Left kidney (tissue), 2 donors: Measurements from ENCODE around the gene CLDN5. TPM values are rescaled to one million over a fixed set of nuclear protein-coding genes. Genes with fewer than 3 reads are reported as not detected.
"Not testable (repeated sequence)": the region's sequence is repeated elsewhere in the genome, so short reads cannot be mapped to it uniquely, and the experiment has no call there.

Source experiments
- DNase-seq: peaks from one replicate; pipeline ENCODE4 v3.0.0-alpha.2; 2013
- polyA plus RNA-seq: library from polyadenylated mRNA; unstranded; fragments of 120-200 nt; gene quantifications from one replicate; pipeline ENCODE4 v1.2.1, GENCODE V29; 2013; ENCODE audit not compliant: insufficient read length

CLDN5 gene
- polyA plus RNA-seq, 1 donor, result 17.5 TPM

DNA sequence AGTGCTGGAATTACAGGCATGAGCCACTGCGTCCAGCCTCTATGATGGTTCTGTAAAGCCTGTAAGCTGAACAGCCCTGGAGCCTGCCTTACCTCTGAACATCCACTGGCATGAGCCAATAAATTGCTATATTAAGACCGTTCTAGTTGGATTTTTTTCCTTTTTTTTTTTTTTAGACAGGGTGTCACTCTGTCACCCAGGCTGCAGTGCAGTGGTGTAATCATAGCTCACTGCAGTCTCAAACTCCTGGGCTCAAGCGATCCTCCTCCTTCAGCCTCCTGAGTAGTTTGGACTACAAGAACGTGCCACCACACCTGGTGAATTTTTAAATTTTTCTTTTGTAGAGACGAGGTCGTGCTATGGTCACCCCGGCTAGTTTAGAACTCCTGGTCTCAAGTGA is 26.2 kb upstream of the CLDN5 start:
- no peak for DNase-seq

DNA sequence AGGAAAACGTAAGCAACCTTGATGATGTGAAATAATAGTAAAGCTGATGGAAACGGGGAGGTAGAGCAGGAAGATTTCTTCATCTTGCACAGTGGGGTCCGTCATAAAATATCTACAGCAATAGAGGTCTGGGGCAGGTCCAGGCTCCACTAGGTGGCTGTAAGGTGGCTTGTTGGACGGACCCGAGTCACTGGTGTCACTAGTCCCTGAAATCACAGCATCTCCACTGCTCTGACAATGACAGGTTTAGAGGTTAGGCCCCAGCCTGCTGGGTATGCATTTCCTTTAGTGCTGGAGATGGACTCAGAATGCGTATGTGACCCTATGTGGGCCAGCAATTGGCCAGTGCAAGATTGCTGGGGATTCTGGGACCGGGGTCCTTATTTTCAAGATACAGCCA is 25.2 kb upstream of the CLDN5 start:
- no peak for DNase-seq

DNA sequence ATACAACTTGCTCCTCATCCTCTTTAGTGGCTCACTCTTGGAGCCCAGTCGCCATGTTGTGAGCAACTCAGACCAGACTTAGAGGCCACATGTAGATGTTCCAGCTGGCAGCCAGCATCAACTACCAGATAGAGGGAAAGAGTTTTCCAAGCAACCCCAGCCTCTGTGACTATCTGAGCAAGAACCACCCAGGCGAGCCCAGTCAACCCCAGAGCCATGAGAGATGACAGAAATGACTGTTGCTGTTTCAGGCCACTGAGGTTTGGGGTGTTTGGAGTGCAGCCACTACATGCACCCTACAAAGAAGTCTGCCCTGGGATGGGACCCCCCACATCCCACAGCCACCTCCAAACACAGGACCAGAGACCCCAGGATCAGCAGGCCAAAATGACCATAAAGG is 24.8 kb upstream of the CLDN5 start:
- no peak for DNase-seq

DNA sequence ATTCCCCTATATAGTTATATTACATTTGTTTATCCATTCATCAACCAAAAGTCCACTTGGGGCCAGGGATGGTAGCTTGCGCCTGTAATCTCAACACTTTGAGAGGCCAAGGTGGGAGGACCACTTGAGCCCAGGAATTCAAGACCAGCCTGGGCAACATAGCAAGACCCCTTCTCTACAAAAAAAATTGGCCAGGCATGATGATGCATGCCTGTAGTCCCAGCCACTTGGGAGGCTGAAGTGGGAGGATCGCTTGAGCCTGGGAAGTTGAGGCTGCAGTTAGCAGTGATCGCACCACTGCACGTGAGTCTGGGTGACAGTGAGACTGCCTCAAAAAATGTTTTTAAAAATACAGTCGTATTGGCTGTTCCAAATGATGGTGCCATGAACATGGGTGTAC is 24.2 kb upstream of the CLDN5 start:
- not testable (repeated sequence) for DNase-seq

DNA sequence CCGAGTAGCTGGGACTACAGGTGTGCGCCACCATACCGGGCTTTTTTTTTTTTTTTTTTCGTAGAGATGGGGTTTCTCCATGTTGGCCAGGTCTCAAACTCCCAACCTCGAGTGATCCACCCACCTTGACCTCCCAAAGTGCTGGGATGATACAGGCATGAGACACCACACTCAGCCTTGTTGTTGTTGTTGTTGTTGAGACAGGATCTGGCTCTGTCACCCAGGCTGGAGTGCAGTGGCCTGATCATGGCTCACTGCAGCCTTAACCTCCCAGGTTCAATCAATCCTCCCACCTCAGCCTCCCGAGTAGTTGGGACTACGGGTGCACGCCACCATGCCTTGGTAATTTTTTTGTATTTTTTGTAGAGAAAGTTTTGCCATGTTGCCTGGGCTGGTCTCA is 23.4 kb upstream of the CLDN5 start:
- no peak for DNase-seq

DNA sequence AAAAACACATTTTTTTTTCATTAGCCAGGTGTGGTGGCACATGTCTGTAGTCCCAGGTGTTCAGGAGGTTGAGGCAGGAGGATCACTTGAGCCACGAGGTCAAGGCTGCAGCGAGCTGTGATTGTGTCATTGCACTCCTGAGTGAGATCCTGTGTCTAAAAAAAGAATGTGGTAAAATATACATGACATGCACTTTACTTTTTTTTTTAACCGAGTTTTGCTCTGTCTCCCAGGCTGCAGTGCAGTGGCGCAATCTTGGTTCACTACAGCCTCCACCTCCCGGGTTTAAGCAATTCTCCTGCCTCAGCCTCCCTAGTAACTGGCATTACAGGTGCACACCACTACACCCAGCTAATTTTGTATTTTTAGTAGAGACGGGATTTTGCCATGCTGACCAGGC is 22.5 kb upstream of the CLDN5 start:
- no peak for DNase-seq

DNA sequence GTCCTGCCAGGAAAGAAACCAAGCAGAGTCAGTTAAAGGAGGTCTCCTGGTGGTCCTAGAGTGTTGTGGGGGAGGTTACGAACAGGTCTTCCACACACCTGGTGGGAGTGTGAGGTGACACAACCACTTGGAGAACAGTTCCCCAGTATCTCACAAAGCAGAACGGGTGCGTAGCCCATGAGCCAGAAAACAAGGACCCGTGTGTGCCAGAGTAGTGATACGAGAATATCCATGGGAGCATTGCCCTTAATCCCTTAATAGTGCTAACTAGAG is 21.7 kb upstream of the CLDN5 start:
- DNase-seq, result no peak

DNA sequence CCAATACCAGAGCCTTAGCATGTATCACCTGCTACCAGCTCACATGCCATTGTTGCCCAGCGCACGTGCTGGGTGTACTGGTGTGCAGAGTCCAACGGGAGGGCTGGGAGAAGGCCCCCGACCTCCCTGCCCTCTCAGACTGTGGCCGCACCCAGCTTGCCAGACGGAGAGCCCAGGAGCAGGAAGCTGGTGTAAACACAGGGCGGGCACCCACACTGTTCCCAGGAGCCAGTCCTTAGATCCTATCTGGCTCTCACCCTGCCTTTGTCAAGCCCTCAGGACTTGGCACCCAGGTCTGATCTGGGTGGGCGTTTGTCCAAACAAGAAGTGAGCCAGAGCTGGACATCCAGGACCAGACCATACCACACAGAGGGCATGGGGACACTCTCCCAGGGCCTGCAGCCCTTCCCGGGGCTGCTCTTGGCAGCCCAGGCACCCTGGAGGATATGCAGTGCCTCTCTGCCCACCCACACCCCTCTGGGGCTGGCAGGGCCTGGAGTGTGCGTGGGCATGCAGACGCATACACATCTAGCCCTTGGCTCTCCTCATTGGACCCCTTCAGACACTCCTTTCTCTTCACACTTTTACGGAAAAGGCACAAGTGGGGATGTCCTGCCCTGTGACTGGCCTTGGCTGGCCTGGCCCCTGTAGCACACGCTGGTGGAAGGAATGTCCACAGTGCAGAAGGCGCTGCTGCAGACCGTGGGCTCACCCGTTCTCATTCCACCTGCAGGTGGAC is 19.9 kb upstream of the CLDN5 start:
- no peak for DNase-seq

DNA sequence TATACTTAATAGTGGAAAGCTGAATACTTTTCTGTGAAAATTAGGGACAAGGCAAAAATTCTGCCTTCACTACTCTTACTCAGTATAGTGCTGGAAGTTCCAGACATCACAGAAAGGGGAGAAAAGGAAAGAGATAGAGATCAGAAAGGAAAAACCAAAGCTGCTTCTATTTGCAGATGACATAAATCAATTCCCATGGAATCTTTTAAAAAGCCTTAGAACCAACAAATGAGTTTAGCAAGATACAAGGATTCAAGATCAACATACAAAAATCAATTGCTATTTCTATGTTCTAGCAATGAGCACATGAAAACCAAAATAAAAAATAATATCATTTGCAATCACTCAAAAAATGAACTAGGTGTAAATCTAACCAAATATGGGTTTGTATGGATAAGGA is 16.2 kb upstream of the CLDN5 start:
- DNase-seq, result no peak

DNA sequence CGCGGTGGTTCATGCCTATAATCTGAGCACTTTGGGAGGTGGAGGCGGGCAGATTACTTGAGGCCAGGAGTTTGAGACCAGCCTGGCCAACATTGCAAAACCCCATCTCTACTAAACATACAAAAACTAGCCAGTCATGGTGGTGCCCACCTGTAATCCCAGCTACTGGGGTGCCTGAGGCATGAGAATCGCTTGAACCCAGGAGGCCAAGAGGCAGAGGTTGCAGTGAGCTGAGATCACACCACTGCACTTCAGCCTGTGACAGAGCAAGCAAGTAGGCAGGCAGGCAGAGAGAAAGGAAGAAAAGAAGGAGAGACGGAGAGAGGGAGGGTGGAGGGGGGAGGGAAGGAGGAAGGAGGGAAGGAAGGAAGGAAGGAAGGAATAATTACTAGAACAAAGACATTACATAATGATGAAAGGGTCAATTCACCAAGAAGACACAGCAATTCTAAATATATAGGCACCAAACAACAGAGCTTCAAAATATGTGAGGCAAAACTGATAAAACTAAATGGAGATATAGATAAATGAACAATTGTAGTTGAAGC is 13.8 kb upstream of the CLDN5 start:
- no peak for DNase-seq

DNA sequence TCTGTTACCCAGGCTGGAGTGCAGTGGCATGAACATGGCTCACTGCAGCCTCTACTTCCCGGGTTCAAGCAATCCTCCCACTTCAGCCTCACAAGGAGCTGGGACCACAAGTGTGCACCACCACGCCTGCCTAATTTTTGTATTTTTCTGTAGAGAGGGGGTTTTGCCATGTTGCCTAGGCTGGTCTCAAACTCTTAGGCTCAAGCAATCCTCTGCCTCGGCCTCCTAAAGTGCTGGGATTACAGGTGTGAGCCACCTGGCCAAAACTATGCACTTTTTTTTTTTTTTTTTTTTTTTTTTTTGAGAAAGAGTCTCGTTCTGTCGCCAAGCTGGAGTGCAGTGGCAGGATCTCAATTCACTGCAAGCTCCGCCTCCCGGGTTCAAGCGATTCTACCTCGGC is 12.4 kb upstream of the CLDN5 start:
- DNase-seq, result no peak

DNA sequence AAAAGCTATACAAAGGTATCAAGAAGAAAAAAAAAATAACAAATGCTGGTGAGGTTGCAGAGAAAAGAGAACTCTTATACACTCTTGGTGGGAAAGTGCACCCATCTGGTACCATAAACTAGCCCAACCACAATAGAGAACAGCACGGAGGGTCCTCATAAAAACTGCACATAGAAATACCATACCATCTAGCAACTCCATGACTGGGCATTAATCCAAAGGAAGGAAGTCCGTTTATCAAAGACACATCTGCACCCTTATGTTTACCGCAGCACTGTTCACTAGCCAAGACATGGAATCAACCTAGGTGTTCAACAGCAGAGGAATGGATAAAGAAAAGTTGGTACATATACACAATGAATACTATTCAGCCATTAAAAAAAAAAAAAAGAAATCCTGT is 10.8 kb upstream of the CLDN5 start:
- no peak for DNase-seq

DNA sequence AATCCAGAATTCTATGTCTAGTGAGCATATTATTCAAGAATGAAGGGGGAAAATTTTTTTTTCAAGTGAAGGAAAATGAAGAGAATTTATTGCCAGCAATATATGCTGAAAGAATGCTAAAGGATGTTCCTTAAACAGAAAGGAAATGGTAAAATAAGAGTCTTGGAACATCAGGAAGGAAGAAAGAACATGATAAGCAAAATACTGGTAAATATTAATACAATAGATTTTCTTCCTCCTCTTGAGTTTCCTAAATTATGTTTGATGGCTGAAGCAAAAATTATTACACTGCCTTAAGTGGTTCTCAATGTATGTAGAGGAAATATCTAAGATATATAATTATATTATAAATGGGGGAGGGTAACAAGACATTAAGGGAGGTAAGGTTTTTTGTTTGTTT is 9.6 kb upstream of the CLDN5 start:
- DNase-seq, result no peak

DNA sequence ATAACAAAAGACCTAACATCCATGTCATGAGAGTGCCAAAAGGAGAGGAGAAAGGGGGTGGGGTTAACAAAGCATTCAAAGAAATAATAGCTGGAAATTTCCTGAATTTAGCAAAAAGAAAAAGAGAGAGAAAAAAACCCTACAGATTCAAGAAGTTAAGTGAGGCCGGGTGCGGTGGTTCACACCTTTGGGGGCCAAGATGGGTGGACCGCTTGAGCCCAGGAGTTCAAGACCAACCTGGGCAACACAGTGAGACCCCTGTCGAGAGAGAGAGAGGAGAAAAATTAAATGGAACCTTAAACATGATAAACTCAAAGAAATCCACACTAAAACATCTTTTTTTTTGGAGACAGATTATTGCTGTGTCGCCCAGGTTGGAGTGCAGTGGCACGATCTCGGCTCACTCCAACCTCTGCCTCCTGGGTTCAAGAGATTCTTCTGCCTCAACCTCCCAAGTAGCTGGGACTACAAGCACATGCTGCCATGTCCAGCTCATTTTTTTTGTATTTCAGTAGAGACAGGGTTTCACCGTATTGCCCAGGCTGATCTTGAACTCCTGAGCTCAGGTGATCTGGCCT is 8.9 kb upstream of the CLDN5 start:
- DNase-seq, result no peak

DNA sequence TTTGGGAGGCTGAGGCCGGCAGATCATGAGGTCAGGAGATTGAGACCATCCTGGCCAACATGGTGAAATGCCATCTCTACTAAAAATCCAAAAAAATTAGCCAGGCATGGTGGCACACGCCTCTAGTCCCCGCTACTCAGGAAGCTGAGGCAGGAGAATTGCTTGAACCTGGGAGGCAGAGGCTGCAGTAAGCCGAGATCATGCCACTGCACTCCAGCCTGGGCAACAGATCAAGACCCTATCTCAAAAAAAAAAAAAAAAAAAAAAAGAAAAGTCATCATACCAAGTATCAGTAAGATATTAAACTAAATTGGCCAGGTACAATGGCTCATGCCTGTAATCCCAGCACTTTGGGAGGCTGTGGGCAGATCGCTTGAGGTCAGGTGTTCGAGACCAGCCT is 7.1 kb upstream of the CLDN5 start:
- not testable (repeated sequence) for DNase-seq

DNA sequence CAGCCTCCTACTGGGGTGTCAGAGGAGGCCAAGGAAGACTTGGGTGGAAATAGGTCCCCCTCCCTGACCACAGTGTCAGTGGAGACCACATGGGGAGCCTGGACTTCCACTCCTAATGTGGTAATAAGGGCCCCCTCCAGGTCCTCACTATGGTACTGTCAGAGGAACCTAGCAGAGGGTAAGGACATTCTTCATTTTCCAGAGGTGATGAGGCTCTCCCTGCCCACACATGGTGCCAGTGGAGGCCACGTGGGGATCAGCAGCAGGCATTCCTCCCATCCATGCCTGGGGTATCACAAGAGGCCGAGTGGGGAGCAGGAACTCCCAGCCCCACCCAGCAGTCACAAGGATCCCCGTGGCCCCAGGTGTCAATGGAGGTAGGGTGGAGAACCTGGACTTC is 6.5 kb upstream of the CLDN5 start:
- DNase-seq, result no peak

DNA sequence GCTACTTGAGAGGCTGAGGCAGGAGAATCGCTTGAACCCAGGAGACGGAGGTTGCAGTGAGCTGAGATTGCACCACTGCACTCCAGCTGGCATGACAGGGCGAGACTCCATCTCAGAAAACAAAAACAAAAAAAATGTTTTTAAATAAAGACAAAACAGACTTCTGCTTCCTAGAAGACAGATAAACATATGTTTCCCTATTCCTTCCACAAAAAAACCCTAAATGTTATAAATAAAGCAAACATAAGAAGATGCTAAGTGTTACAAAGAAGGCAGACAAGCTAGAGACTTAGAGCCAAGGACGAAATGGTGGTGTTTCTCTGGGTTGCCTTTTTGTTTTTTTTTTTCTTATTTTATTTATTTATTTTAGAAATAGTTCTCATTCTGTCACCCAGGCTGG is 5.6 kb upstream of the CLDN5 start:
- DNase-seq, result no peak

DNA sequence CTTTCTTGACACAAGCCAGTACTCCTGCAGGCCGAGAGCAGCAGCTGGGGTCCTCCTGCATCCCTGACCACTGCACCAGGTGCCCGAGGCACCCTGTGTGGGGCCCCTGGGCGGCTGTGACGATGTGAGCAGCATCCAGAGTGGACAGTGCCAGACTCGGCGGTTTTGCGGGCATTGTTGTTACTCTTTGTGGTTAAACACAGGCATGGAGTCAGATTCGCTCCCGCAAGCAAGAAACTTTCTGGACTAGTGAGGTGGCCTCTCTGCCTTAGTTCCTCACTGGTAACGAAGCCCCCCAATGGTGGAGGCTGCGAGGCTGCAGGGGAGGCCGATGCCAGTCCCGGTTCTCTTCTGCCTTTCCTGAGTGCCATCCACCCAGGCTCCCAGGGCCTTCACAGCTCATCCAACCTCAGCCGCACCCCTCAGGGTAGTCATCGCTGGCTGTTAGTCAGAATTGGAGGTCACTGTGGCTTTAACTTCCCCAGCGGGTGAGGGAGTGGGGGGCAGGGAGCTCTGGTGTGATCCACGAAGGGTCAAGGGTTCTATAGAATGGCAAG is 3.7 kb upstream of the CLDN5 start:
- DNase-seq, result no peak

DNA sequence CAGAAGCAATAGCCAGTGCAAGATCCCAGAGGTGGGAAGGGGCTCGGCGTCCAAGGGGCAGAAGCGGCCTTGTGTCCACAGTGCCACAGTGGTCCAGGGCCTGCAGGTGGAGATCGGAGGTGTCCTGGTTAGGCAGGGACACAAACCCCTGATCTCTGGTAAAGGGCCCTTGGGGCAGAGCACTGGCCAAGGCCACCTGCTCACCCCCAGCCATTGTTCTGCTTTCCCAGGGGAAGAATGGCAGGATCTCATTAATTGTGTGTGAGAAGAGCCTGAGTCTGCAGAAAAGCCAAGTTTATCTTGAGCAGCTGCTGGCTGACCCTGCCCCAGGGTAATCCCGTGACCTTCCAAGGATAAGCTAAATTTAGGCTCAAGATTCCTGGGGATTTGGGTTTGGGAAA is 3.1 kb upstream of the CLDN5 start:
- no peak for DNase-seq

DNA sequence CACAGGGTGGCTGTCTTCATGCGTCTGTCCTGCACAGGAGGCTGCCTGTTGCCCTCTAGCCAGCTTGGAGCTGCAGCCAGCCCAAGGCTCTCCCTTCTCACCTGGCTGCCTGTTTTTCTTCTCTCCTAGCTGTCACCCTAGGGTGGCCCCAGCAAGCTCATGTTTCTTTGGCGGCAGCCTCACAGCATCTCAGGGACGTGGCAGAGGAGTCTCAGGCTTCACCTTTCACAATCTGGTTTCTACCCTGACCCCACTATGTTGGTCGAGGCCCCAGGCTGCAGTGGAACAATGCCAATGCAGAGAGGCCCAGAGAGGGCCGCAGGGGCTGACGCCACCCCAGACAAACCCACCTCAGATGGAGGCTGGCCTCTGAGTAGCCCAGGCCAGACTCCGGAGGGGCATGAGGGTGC is 2.5 kb upstream of the CLDN5 start:
- DNase-seq, result no peak

DNA sequence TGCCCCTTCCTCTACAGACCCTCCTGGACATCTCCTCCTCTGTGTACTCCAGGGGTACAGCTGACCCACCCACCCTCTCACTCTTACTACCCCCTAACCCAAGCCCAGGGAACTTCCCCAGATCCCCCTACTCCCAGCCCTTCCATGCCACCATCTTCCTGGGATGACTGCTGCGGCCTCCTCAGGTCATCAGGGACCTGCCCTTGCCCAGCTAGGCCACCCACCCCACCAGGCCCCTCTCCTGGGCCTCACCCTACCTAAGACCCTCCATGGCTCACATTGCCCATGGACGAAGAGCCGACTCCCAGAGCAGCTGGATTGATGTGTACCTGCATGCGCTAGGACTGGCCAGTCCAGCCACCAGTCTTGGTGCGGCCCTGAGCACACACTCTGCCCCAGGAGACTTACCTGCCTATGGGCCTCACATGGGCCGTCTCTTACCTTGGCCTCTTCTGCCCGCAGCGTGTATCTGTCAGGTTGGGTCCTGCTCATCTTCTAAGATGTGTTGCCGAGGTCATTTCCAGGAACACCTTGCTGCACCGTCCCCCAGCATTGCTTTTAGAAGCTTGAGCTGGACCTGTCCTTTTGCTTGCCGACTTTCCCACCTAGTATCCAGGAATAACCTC is 2.0 kb upstream of the CLDN5 start:
- DNase-seq, result no peak

DNA sequence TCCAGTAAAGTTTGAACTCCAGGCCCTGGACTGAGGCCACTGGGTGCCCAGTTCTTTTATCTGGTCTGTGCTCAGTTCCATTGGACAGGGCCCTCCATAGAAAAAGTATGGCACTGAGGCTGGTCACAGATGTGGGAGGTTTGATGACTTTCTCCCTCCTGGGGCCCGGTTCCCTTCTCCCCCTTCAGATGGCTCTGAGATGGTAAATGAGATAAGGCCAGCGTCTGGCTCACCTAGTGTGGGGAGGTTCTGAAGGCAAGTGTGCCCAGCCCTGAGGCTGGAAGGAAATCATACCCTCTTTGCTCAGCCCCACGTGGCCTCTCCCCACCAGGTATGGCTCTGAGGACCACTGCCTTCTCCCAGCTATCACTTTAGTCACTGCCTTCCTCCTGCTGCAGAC is 1.5 kb upstream of the CLDN5 start:
- no peak for DNase-seq

DNA sequence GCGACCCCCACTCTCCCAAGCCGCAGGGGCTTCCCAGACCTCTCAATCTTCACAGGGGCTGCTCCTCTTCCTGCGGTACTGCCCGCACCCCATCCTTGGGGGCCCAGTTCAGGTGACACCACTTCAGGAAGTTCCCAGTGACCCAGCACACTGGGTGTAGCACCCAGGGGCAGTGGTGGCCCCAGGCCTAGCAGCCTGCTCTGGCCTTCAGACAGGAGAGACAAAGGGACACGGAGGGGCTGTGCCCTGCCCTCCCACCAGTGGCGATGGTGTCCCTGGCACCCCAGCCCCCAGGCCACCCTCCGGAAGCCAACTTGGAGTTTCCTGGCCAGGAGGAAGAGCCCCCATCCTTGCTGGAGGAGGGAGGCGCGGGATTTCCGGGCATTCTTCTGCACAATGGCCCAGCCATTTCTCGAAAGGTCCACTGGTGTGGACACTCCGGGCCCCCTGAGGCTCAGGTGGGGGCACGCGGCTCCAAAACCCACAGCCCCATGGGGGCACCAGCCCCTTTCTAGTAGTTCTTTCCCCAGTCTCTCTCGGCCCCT is 978 bp upstream of the CLDN5 start:
- no peak for DNase-seq
